Activated T-cell treated with anti-CD3 and anti-CD28 coated beads, Interleukin-2, amount 50 U/mL, for 48 hours (primary cell): ENCODE data around the gene MMP14.

Source experiments
- DNase-seq, 2 experiments: peaks; one replicate each; pipeline ENCODE4 v3.0.0-alpha.2; 2020

The MMP14 gene

DNA sequence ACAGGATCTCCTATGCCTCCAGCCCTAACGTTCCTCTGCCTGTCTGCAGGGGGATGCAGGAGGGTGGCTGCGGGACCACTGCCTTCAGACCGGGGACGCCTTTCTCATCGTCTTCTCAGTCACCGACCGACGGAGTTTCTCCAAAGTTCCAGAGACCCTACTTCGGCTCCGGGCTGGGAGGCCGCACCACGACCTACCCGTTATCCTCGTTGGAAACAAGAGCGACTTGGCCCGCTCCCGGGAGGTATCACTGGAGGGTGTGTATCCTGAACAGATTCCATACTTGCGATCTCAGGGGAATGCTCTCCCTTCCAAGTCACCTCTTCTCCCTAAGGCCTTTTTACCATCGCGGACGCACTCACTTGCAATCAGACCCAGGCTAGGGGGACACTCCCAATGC lies 49.6 kb downstream of the MMP14 start:
- DNase-seq, result no peak

DNA sequence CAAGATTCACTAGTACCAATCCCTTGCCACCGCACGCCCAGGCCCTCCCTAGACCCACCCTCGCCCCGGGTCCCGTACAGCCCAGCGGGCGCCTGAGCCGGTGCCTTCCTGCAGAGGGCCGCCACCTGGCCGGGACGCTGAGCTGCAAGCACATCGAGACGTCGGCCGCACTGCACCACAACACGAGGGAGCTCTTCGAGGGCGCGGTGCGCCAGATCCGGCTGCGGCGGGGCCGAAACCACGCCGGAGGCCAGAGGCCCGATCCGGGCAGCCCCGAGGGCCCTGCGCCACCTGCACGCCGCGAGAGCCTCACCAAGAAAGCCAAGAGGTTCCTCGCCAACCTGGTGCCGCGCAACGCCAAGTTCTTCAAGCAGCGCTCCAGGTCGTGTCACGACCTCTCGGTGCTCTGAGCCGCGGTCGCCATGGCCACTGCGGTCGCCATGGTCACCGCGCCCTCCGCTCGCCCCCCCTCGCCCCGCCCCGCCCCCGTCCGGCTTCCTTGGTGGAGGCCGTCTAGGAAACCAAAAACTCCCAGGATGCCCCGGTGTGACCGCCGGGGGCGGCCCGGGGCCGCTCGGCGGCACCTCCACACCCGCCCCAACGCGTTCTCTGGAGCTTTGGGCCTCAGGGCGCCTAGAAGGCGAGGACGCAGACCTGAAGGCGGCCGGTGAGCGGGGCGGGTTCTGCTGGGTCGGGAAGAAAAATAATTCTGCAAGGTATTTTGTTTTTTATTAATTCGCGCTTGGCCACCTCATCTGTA lies 50.3 kb downstream of the MMP14 start:
- DNase-seq, result peak; percentile 76 to 80

DNA sequence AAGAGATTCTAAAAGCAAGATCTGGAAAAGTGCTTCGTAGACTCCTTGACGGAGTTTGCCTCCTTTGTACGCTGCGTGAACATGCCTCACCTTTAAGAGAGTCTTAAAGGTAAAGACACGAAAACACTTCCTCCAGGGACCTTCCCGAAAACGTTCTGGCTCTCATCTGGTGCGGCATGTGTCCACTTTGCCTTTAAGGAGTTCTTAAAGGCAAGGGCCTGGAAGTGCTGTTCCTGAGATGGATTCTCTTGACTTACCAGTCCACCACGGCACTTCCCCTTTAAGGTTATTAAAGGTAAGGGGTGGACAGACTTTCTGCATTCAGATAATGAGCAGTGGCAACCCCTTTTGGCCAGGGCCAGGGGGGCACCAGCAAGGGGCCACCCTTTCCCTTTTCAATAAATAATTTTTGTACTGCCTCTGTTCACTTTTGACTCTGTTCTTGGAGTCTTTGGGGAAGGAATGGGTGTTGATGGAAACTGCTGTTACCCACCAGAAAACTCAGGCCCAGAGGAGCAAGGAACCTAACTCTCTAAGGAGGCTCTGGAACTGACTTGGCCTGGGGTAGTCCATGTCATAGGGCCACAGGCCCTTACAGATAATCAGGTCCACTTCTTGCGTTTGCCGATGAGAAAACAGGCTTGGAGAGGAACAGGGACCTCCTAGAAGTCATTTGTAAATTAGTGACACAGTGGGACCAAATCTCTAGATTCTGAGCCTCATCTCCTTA lies 51.0 kb downstream of the MMP14 start:
- peak in 1 of 2 experiments; percentile 55 for DNase-seq

DNA sequence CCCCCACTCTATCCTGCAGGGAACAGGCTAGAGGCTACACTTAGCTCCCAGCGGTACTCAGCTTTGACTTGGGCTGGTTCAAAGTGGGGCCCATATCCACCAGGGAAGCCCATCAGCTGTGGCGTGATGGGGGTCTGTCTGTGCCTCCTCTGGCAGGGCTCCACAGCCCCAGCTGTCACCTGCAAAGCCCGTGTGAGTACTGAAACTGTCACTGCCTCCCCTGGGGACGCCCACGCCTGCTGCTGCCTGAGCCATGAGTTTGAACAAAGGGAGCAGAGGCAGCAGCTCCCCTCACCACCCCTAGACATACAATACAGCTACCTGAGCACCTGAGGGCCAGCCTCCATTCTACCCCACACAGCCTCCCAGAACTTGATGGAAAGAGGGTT lies 51.6 kb downstream of the MMP14 start:
- DNase-seq, result peak; percentile 63 to 70

DNA sequence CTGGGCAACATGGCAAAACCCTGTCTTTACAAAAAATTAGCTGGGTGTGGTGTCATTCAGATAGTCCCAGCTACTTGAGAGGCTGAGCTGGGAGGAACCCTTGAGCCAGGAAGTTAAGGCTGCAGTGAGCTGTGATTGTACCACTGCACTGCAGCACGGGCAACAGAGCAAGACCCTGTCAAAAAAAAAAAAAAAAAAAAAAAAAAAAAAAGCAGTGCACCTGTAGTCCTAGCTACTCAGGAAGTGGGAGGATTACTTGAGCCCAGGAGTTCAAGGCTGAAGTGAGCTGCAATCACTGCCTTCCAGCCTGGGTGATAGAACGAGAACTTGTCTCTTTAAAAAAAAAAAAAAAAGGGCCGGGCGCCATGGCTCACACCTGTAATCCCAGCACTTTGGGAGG lies 52.3 kb downstream of the MMP14 start:
- no peak for DNase-seq

DNA sequence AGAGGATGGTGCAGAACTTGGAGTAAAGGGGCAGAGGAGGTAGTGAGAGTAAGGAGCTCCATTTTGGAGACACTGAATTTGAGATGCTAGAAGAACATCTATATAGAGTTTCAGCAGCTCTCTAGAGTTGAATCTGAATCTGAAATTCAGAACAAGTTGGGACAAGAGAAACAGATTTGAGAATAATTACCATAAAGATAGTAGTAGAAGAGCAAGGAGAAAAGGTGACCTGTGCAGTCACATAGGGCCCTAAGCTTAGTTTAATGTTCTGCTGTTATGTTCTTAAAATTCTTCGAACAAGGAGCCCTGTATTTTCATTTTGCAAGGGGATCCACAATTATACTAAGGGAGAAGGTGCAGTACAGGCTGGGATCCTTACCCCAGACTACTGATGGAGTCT lies 54.0 kb downstream of the MMP14 start:
- no peak for DNase-seq

DNA sequence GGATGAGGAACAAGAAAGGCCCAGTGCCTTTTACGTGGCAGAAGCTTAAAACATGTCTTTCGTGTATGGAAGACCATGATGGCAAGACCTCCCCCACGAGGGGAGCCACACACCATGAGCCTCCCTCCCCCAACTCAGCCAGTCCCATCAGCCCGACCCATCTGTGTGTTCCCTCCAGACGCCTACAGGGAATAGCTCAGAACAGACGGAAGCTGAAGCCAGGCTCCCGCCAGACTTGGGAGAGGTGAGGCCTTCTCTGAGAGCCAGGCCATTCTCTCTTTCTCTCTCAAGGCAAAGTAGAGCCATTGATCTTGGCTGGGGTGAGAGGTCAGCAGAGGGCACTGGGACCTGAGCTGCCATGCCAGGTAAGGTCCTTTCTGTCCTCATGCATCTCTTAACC lies 56.1 kb downstream of the MMP14 start:
- DNase-seq, result no peak

DNA sequence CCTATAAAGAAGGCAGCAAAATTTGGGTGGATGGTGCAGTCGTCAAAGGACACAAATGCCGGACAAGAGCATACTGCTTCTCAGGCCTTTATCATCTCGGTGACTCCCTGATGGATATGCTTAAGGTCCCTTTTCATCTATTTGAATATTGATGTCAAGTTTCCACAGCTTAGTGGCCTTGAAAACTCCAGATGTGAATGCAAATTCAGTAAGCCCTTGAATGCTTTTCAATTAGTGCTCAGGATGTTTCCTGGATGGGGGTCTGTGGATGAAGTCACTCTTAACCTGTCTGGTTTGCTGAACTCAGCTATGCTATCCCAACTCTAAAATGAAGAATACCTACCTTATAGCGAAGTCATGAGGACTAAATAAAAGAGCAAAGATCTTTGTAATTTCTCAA lies 57.3 kb downstream of the MMP14 start:
- no peak for DNase-seq

DNA sequence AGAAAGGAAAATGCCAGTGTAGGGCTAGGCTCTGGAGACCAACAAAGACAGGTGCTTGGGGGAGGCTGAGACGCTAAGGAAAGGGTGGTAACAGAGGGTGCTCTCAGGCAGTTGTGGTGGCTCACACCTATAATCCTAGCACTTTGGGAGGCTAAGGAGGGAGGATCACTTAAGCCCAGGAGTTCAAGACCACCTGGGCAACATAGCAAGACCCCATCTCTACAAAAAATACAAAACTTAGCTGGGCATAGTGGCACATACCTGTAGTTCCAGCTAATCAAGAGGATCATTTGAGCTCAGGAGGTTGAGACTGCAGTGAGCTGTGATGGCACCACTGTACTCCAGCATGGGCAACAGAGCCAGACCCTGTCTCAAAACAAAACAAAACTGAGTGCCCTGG lies 59.0 kb downstream of the MMP14 start:
- DNase-seq, result no peak

DNA sequence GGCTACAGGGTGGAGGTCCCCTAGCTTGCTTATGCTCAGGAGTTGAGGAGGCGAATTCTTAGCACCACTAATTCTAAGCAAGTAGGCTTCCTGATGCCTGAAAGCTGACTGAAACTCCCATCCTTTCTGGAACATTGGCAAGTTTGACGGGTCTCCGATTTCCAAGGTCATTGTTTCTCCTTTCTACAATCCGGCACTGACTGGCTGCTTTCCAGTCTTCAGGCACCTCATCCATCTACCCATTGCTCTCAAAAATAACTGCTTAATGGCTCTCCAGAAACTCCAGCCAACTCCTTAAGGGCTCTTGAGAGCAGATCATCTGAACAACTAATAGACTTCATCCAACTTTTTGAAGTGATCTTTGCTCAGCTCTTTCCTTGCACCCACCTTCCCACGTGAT lies 60.0 kb downstream of the MMP14 start:
- no peak for DNase-seq

DNA sequence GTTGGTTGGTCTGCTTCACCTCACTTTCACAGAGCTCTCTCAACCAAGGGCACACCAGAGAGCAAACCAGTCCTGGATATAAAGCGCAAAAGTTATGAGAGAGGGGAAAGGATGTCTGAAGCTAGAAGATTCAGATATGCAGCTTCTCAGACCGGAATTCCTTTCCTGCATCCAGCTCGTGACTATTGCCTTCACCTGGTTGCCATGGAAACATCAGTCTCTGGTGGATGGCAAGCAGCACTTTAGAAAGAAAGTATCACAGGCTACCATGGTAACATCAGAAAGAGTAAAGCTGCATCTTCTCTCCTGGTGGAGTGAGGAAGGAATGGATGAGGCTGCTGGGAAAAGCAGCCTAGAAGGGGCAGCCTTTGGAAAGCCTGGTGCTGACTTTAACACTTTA lies 60.4 kb downstream of the MMP14 start:
- no peak for DNase-seq

DNA sequence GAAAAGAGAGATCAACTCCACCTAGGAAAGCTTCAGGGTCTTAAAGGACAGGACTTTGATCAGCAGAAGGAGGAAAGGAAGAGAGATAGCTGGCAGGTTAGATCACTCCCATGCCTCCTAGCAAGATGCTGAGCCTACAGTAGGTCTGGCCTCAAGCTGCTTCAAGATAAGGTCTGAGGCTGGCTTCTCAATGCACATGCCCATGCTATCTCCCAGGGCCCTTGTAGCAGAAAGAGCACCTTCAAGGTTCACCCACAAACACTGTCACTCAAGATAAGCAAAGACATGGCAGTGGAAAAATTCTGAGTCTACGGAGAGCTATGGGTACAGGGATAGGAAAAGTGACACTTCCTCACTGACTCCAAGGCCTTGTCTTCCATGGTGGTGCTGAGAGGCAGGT lies 61.0 kb downstream of the MMP14 start:
- no peak for DNase-seq
